ENCODE results near the gene SUV39H2. TPM values are rescaled to one million over a fixed set of nuclear protein-coding genes. Genes with fewer than 3 reads are reported as not detected.
"Not testable (repeated sequence)": the region's sequence is repeated elsewhere in the genome, so short reads cannot be mapped to it uniquely, and the experiment has no call there.

Gene SUV39H2
- total and polyA plus RNA-seq, 3 donors from 2014 or later, result 29.9 to 69.4 (median 39.1) TPM

DNA sequence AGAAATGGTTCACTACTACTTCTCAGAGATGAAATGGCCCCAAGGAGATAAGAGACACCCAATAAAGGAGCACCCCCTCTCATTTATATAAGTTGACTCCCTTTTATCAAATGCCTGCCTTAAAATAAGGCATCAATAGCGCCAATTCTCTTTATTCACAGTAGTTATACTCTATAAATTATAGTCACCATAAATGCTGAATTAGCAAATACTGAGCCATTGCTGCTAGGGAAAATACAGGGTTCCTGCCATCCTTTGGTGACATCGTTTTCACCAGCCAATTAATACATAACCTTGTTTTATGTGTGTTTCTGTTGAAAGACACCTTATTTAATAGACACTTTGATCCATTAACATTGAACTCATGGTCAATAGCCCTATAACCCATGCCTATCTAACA lies 46.6 kb downstream of the SUV39H2 start:
- intact Hi-C loops (cut with DNase I; ENCODE audit: low total_unique reads), result no loop called here
- WGBS, 2 donors, result 98 to 100% methylated on average over 2 of the region's 2 CpGs
- Histone ChIP-seq H3K9me3 (no peaks in the 10 kb centered on the region), H3K4me1 (no peaks in the 10 kb centered on the region), H3K27me3 (no peaks in the 10 kb centered on the region), H3K36me3 (ENCODE audit: low read depth, missing control alignments) (no peaks in the 10 kb centered on the region), H3K27ac (no peak overlapping the region), H3K4me3 (no peak overlapping the region)
- DNase-seq, result no peak
- TF ChIP-seq POLR2A (IDR thresholded peaks at IDR 0.05), result no peak
- TF ChIP-seq, protein P1, sequence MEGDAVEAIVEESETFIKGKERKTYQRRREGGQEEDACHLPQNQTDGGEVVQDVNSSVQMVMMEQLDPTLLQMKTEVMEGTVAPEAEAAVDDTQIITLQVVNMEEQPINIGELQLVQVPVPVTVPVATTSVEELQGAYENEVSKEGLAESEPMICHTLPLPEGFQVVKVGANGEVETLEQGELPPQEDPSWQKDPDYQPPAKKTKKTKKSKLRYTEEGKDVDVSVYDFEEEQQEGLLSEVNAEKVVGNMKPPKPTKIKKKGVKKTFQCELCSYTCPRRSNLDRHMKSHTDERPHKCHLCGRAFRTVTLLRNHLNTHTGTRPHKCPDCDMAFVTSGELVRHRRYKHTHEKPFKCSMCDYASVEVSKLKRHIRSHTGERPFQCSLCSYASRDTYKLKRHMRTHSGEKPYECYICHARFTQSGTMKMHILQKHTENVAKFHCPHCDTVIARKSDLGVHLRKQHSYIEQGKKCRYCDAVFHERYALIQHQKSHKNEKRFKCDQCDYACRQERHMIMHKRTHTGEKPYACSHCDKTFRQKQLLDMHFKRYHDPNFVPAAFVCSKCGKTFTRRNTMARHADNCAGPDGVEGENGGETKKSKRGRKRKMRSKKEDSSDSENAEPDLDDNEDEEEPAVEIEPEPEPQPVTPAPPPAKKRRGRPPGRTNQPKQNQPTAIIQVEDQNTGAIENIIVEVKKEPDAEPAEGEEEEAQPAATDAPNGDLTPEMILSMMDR (IDR thresholded peaks at IDR 0.05), result no peak

- Histone ChIP-seq H3K27me3 (no peaks in the 10 kb centered on the region), H3K4me3 (no peak overlapping the region), H3K4me1 (no peaks in the 10 kb centered on the region), H3K9me3 (no peaks in the 10 kb centered on the region), H3K27ac (no peak overlapping the region), H3K36me3 (ENCODE audit: low read depth, missing control alignments) (no peaks in the 10 kb centered on the region)
- DNase-seq, result no peak
- WGBS, 2 donors, result 92 to 94% methylated on average over 8 of the region's 8 CpGs
- no peak for TF ChIP-seq POLR2A (IDR thresholded peaks at IDR 0.05)
- TF ChIP-seq, protein P1 (IDR thresholded peaks at IDR 0.05), result no peak
- intact Hi-C loops (cut with DNase I; ENCODE audit: low total_unique reads), result no loop called here
Observed at GRCh38 chr10:14926061-14926470, 47.4 kb downstream of the SUV39H2 start.

GRCh38 chr10:14926722-14927416 lies 48.2 kb downstream of the SUV39H2 start:
- intact Hi-C loops (cut with DNase I; ENCODE audit: low total_unique reads), result no loop called here
- 94 to 98% methylated on average over 13 of the region's 13 CpGs for WGBS, 2 donors
- Histone ChIP-seq H3K27ac (no peak overlapping the region), H3K27me3 (no peaks in the 10 kb centered on the region), H3K4me3 (no peak overlapping the region), H3K4me1 (no peaks in the 10 kb centered on the region), H3K36me3 (ENCODE audit: low read depth, missing control alignments) (no peaks in the 10 kb centered on the region), H3K9me3 (no peaks in the 10 kb centered on the region)
- DNase-seq, result no peak
- TF ChIP-seq, protein P1 (IDR thresholded peaks at IDR 0.05), result no peak
- no peak for TF ChIP-seq POLR2A (IDR thresholded peaks at IDR 0.05)

- Histone ChIP-seq H3K27ac (no peak overlapping the region), H3K4me3 (no peak overlapping the region), H3K36me3 (ENCODE audit: low read depth, missing control alignments) (no peaks in the 10 kb centered on the region), H3K9me3 (no peaks in the 10 kb centered on the region), H3K4me1 (no peaks in the 10 kb centered on the region), H3K27me3 (no peaks in the 10 kb centered on the region)
- DNase-seq, result no peak
- intact Hi-C loops (cut with DNase I; ENCODE audit: low total_unique reads), result no loop called here
- TF ChIP-seq, protein P1 (IDR thresholded peaks at IDR 0.05), result no peak
- no peak for TF ChIP-seq POLR2A (IDR thresholded peaks at IDR 0.05)
- 93 to 96% methylated on average over 7 to 10 of the region's 10 CpGs for WGBS, 2 donors
Observed at GRCh38 chr10:14930610-14931009, 51.9 kb downstream of the SUV39H2 start.

GRCh38 chr10:14936584-14936983 lies 57.9 kb downstream of the SUV39H2 start:
- H3K4me3 ChIP-seq, result no peak overlapping the region
- H3K36me3 ChIP-seq (ENCODE audit: low read depth, missing control alignments), result no peaks in the 10 kb centered on the region
- H3K4me1 ChIP-seq, result no peaks in the 10 kb centered on the region
- WGBS, 2 donors, result 79 to 88% methylated on average over 2 of the region's 2 CpGs
- no peak for DNase-seq
- intact Hi-C loops (cut with DNase I; ENCODE audit: low total_unique reads), result no loop called here
- no peaks in the 10 kb centered on the region for H3K9me3 ChIP-seq
- no peak for TF ChIP-seq POLR2A (IDR thresholded peaks at IDR 0.05)
- TF ChIP-seq, protein P1 (IDR thresholded peaks at IDR 0.05), result no peak
- H3K27ac ChIP-seq, result no peak overlapping the region
- no peaks in the 10 kb centered on the region for H3K27me3 ChIP-seq

GRCh38 chr10:14938971-14939370 lies 60.3 kb downstream of the SUV39H2 start:
- H3K4me3 ChIP-seq; H3K27ac ChIP-seq; H3K4me1 ChIP-seq; DNase-seq; intact Hi-C loops (cut with DNase I; ENCODE audit: low total_unique reads); H3K27me3 ChIP-seq; H3K9me3 ChIP-seq; H3K36me3 ChIP-seq (ENCODE audit: low read depth, missing control alignments): not testable (repeated sequence)
- 82 to 100% methylated on average over 2 to 5 of the region's 5 CpGs for WGBS, 2 donors

DNA sequence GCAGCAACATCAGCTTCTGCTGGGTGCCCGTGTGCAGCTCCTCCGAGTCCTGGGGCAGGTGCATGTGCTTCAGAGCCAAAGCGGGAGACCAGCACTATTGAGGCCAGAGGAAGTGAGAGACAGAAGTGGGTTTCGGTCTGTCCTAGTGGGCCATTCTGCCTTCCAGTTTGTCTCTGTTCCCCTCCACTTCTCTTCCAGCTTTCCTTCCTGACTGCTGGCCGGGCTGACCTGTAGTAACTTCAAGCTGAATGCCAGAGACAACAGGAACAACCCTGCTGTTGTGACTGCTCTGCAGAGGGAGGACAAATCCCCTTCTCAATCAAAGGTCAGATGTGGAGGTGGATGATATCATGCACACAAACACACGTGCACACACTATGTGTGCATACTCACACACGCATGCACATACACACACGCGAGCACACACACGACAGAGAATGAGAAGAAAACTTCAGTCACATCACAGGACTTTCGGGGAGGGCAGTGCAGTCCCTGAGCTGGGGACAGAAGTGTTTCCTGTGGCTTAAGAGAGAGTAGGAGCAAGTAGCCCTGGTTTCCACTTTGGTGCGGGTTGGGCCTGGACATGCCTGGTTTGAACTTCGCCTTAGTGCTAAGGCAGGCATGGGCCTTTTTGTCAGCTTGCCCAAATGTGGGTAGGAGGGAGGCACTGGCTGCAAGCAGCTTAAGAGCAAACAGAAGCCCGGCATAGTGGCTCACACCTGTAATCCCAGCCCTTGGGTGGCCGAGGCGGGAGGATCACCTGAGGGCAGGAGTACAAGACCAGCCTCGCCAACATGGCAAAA lies 63.7 kb downstream of the SUV39H2 start:
- DNase-seq; intact Hi-C loops (cut with DNase I; ENCODE audit: low total_unique reads); H3K4me3 ChIP-seq; H3K27me3 ChIP-seq; H3K4me1 ChIP-seq; H3K9me3 ChIP-seq; H3K36me3 ChIP-seq (ENCODE audit: low read depth, missing control alignments); H3K27ac ChIP-seq: not testable (repeated sequence)
- WGBS, 2 donors, result 95 to 96% methylated on average over 15 to 17 of the region's 17 CpGs
